Progenitor cell of endocrine pancreas (in vitro differentiated cells): ENCODE results near the gene PNMA5. TPM values are rescaled to one million over a fixed set of nuclear protein-coding genes. Genes with fewer than 3 reads are reported as not detected.
A peak's percentile ranks its signal among the peaks of the same experiment; 100 is the strongest.
"Not testable (repeated sequence)": the region's sequence is repeated elsewhere in the genome, so short reads cannot be mapped to it uniquely, and the experiment has no call there.

Experiments used
- DNase-seq: peaks from one replicate; pipeline ENCODE4 v3.0.0; 2021; ENCODE audit warnings: low spot score; ENCODE audit not compliant: unreplicated experiment
- H3K27ac Mint-ChIP-seq: 2 replicates; pipeline ENCODE4 v1.8.0; 2021; ENCODE audit warnings: mild to moderate bottlenecking, moderate library complexity, mixed read lengths
- H3K27me3 Mint-ChIP-seq: 2 replicates; pipeline ENCODE4 v1.8.0; 2021; ENCODE audit warnings: mixed read lengths
- H3K36me3 Mint-ChIP-seq: 2 replicates; pipeline ENCODE4 v1.8.0; 2022; ENCODE audit warnings: mixed read lengths; ENCODE audit not compliant: insufficient read depth
- H3K4me1 Mint-ChIP-seq: 2 replicates; pipeline ENCODE4 v1.8.0; 2021; ENCODE audit warnings: low read depth, mixed read lengths
- H3K4me3 Mint-ChIP-seq: 2 replicates; pipeline ENCODE4 v1.8.0; 2021; ENCODE audit warnings: low read depth, mild to moderate bottlenecking, moderate library complexity, mixed read lengths
- H3K9me3 Mint-ChIP-seq: 2 replicates; pipeline ENCODE4 v1.8.0; 2021; ENCODE audit warnings: low read depth, mixed read lengths
- CTCF ChIP-seq: fragments of 200-600 bp; sonication (generic); IDR thresholded peaks from one replicate; pipeline ENCODE4 v1.5.0; 2021; ENCODE audit warnings: antibody characterized with exemption, mild to moderate bottlenecking; ENCODE audit not compliant: unreplicated experiment
- long read RNA-seq: library from polyadenylated mRNA; unstranded; transcript quantifications from one replicate; pipeline ENCODE4 v2.0.0, GENCODE V29; 2020
- total RNA-seq: library from RNA; stranded (reverse); gene quantifications from 2 replicates; pipeline ENCODE4 v1.2.1, GENCODE V29; 2021

PNMA5 gene
- not detected in 2 replicates for total RNA-seq
- long read RNA-seq: 0 reads

- Mint-ChIP-seq H3K27me3 (no peaks in the 10 kb centered on the region), H3K36me3 (no peaks in the 10 kb centered on the region), H3K4me3 (no peak within 1 kb of the TSS), H3K4me1 (no peaks in the 10 kb centered on the region), H3K27ac (no peak within 1 kb of the TSS), H3K9me3 (peaks cover 7% of the 10 kb centered on the region)
- no peak for DNase-seq
- TF ChIP-seq CTCF: no peak
Measured at GRCh38 chrX:152993933-152994332, at the start of gene PNMA5. PNMA5 (minus strand) TSS chrX:152994116; CDS start chrX:152991598, 2,518 bp downstream.

- H3K4me3 Mint-ChIP-seq: peak overlapping the region; percentile 21
- peaks cover 6% of the 10 kb centered on the region for H3K27me3 Mint-ChIP-seq
- peaks cover 15% of the 10 kb centered on the region for H3K9me3 Mint-ChIP-seq
- DNase-seq: peak; percentile 61
- no peaks in the 10 kb centered on the region for H3K36me3 Mint-ChIP-seq
- peak; percentile 83 for TF ChIP-seq CTCF
- no peak overlapping the region for H3K27ac Mint-ChIP-seq
- H3K4me1 Mint-ChIP-seq: no peaks in the 10 kb centered on the region
Measured at GRCh38 chrX:153032397-153033118, 38.6 kb upstream of the PNMA5 start.

- Mint-ChIP-seq H3K4me3 (no peak overlapping the region), H3K9me3 (peaks cover 17% of the 10 kb centered on the region), H3K27me3 (peaks cover 6% of the 10 kb centered on the region), H3K4me1 (no peaks in the 10 kb centered on the region), H3K27ac (no peak overlapping the region), H3K36me3 (no peaks in the 10 kb centered on the region)
- TF ChIP-seq CTCF: no peak
- no peak for DNase-seq
Measured at GRCh38 chrX:153030801-153031200, 36.9 kb upstream of the PNMA5 start.

- no peaks in the 10 kb centered on the region for H3K4me1 Mint-ChIP-seq
- H3K27ac Mint-ChIP-seq: no peak overlapping the region
- no peak for DNase-seq
- peaks cover 6% of the 10 kb centered on the region for H3K27me3 Mint-ChIP-seq
- peaks cover 19% of the 10 kb centered on the region for H3K9me3 Mint-ChIP-seq
- no peaks in the 10 kb centered on the region for H3K36me3 Mint-ChIP-seq
- no peak overlapping the region for H3K4me3 Mint-ChIP-seq
- no peak for TF ChIP-seq CTCF
Measured at GRCh38 chrX:153029875-153030274, 36.0 kb upstream of the PNMA5 start.

- Mint-ChIP-seq H3K27me3 (peaks cover 6% of the 10 kb centered on the region), H3K4me3 (no peak overlapping the region), H3K36me3 (no peaks in the 10 kb centered on the region), H3K4me1 (no peaks in the 10 kb centered on the region), H3K9me3 (peaks cover 16% of the 10 kb centered on the region), H3K27ac (no peak overlapping the region)
- DNase-seq: no peak
- no peak for TF ChIP-seq CTCF
Measured at GRCh38 chrX:153029162-153029561, 35.2 kb upstream of the PNMA5 start.

GRCh38 chrX:153028487-153028886 lies 34.6 kb upstream of the PNMA5 start:
- DNase-seq, H3K27me3 Mint-ChIP-seq, H3K36me3 Mint-ChIP-seq, H3K4me1 Mint-ChIP-seq, H3K27ac Mint-ChIP-seq, H3K4me3 Mint-ChIP-seq: not testable (repeated sequence)
- peaks cover 19% of the 10 kb centered on the region for H3K9me3 Mint-ChIP-seq

GRCh38 chrX:153026501-153026900 lies 32.6 kb upstream of the PNMA5 start:
- H3K9me3 Mint-ChIP-seq: peaks cover 19% of the 10 kb centered on the region

More at GRCh38 chrX:153026501-153026900, 32.6 kb upstream of the PNMA5 start:
- H3K27ac Mint-ChIP-seq, H3K27me3 Mint-ChIP-seq, DNase-seq, H3K36me3 Mint-ChIP-seq, H3K4me1 Mint-ChIP-seq, H3K4me3 Mint-ChIP-seq: not testable (repeated sequence)
